HG02884 (cell line): ENCODE measurements around the gene RFX5.
"Not testable (repeated sequence)": the region's sequence is repeated elsewhere in the genome, so short reads cannot be mapped to it uniquely, and the experiment has no call there.

Experiments
- ATAC-seq: cut with Tn5 transposase; IDR thresholded peaks from one replicate; pipeline ENCODE4 v1.9.1; 2021; ENCODE audit warnings: mild to moderate bottlenecking, moderate library complexity; ENCODE audit not compliant: unreplicated experiment

The RFX5 gene

DNA sequence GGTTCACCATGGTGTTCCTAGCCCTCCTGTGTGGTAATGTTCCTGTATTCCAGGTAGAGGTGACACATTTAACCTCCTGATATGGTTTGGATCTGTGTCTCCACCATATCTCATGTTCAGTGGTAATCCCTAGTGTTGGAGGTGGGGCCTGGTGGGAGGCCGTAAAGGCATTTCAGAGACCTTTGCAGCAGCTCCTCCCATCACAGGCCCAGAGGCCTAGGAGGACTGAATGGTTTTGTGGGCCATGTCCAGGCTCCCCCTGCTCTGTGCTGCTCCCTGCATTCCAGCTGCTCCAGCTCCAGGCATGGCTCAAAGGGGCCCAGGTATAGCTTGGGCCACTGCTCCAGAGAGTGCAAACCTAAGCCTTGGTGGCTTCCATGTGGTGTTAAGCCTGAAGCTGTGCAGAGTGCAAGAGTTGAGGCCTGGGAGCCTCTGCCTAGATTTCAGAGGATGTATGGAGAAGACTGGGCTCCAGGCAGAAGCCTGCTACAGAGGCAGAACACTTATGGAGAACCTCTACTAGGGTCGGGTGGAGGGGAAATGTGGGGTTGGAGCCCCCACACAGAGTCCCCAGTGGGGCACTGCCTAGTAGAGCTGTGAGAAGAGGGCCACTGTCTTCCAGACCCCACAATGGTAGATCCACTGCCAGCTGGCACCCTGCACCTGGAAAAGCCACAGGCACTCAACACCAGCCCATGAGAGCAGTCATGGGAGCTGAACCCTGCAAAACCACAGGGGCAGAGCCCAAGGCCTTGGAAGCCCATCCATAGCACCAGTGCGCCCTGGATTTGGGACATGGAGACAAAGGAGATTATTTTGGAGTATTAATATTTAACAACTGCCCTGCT lies 15.5 kb upstream of the RFX5 start:
- no peak for ATAC-seq

DNA sequence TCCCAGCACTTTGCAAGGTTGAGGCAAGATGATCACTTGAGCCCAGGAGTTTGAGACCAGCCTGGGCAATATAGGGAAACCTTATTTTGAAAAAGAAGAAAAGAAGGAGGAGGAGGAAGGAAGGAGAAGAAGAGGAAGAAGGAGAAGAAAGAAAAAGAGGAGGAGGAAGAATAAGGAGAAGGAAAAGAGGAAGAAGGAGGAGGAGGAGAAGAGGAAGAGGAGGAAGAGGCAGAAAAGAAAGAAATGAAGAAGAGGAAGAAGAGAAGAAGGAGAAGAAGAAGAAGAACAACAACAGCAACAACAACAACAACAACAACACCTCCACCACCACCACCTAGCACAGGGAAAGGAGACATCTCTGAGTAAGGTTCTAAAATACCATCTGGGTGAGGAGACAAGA lies 14.8 kb upstream of the RFX5 start:
- ATAC-seq = no peak

GRCh38 chr1:151356696-151357095 lies 9.6 kb upstream of the RFX5 start:
- ATAC-seq = no peak

DNA sequence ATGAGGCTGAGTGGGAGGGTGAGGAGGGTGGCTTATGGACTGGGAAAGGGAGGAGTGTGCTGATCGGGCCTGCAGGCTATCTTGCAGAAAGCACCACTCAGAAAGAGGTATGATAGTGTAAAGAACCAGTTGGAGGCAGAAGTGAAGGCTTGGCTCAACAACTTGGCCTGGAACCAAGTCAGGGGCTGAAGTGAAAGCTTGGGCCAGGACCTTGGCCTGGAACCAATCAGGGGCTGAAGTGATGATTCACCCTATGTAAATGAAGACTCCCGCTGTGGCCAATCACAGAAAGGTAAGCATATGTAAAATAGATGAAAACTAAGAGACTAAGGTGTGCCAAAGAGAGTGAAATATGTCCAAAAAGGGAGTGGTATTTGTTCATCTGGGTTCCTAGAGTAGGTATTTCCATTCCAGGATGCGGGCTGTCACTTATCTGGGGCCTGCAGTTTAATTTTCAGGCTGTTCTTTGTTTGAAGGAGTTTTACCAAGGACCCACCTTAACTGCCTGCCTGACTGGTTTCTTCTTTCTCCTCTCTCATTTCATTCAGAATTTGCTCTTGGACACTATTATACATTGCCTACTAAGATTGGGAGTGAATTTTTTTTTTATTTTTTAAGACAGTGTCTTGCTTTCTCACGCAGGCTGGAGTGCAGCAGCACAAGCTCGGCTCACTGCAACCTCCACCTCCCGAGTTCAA lies 5.1 kb upstream of the RFX5 start:
- ATAC-seq = no peak

DNA sequence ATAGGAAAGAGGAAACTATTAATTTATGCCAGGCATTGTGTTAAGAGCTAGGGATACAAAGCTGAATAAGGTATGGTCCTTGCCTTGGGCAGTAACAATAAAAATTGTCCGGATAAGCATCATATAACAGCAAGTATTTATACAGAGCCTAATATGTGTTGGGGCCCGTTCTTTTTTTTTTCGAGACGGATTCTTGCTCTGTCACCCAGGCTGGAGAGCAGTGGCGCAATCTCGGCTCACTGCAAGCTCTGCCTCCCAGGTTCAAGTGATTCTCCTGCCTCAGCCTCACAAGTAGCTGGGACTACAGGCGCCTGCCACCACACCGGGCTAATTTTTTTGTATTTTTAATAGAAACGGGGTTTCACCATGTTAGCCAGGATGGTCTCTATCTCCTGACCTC lies 3.3 kb upstream of the RFX5 start:
- not testable (repeated sequence) for ATAC-seq

- peak; percentile 9 for ATAC-seq
These were observed 633 bp upstream of the RFX5 start for GRCh38 chr1:151347523-151348246.

- ATAC-seq = no peak
These were observed 827 bp downstream of the RFX5 start for GRCh38 chr1:151346082-151346768.

GRCh38 chr1:151344291-151344690 lies 2.8 kb downstream of the RFX5 start:
- no peak for ATAC-seq

DNA sequence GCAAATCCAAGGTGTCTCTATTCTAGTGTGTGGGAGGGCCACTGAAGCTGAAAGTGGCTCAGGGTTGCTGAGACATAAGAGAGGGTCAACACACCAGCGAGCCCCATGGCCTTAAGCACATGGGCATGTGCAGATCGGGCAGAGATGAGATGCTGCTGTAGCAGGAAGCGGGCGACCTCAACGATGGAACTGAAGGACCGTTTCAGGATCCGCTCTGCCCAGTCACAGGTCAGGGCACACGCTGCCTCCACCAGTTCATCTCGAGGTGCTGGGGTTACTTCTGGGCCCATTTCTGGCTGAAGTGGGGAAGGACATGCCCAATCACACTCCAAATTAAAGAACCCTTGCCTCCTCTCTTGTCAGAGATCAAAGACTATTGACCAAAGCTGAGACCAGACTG lies 3.5 kb downstream of the RFX5 start:
- ATAC-seq = no peak

- no peak for ATAC-seq
These were observed 4.5 kb downstream of the RFX5 start for GRCh38 chr1:151342569-151342968.

- no peak for ATAC-seq
These were observed 5.0 kb downstream of the RFX5 start for GRCh38 chr1:151342021-151342420.

- no peak for ATAC-seq
These were observed 5.9 kb downstream of the RFX5 start for GRCh38 chr1:151340870-151341754.

DNA sequence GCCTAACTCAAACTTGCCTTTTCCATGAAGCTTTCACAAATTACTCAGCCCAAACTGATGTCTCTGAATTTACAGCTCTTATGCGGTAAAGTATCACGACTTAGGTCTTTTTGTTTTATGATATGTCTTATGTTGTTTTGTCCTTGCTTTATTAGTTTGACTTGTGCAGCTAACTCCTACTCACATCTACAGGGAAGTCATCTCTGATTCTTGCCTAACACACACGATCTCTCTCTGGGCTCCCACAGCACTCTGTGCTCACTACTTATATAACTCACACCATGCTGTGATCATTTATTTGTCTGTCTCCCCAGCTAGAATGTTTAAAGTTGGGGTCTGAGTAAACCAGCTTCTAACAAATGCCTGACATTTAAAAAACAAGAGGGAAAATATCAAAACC lies 10.5 kb downstream of the RFX5 start:
- no peak for ATAC-seq

DNA sequence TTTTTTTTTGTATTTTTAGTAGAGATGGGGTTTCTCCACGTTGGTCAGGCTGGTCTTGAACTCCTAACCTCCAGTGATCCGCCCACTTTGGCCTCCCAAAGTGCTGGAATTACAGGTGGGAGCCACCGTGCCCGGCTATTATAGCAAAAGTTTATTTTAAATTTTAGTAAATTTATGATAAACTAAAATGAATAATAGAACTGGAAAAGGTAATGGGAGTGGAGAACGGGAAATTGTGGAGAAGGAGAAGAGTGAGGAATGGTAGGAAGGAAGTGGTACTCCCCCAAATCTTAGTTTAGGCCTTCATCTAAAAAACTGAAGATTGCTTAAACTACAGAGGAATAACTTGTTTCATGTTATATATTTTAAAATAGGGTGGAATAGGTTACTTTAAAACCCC lies 12.2 kb downstream of the RFX5 start:
- ATAC-seq = no peak

DNA sequence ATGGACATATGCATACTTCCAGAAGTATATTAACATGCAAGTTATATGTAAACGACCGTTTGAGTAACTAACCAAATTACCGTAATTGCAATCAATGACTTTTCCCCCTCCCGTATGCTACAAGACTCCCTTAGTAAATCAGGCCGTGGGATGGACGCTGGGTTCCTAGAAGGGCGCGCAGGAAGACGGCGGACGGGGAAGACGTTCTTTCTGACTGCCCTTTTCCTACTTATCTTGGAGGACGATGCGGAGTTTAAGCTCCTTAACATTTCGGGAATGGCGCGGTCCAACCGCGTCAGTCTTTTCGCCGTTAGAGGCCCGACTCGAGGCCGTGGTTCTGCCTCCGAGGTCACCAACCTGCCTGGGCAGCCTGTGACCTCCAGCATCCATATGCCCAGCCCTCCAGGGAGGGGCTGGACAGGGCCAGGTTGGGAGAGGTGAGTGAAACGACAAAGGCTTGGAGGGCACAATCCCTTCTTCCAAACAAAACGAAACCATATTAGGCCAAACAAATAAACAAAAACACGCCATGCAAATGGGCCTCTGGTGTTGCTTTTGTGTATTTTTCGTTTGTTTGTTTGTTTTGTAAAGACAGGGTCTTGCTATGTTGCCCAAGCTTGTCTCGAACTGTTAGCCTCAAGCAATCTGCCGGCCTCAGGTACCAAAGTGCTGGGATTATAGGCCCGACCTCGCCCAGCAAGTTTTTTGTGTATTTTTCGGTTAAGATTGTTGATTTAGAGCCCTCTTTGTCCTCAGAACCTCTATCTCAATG lies 19.0 kb downstream of the RFX5 start:
- no peak for ATAC-seq

GRCh38 chr1:151327223-151327902 lies 19.7 kb downstream of the RFX5 start, which contains the start of gene PI4KB:
Gene PI4KB, minus strand, starts transcription at chr1:151327416. Its CDS starts 10,935 bp downstream, at chr1:151316481.
- peak; percentile 76 for ATAC-seq

DNA sequence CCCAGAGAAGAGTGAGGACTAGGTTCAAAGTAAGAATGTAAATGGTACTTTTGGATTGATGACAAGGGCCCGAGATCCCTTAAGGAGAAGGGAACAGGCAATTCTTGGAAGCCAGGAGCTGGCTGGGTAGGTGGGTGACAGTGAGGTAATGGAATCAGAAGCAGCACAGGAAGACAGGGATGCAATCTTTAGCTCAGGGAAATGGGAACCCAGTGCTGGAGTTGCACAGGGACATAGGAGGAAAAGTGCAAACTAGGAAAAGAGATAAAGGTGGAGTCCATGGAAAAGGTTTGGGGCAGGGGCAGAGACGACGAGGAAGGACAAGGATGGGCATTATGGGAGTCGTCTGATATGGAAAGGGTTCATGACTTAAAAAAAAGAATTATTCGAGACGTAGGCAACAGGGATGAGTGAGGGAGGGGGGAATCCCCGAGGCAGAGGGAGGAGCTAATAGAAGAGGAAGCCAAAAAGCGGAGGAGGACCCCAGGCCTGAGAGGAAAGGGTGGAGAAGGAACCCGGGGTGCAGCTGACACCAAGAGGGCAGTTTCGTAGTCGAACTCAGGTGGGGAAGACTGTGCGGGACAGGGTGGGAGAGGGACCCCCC lies 20.3 kb downstream of the RFX5 start:
- ATAC-seq = peak; percentile 46
